CD4-positive, alpha-beta T cell treated with Interleukin-21 for 1 hour (primary cell): ENCODE measurements around the gene UNC80.
A peak's percentile ranks its signal among the peaks of the same experiment; 100 is the strongest.

Source experiments
- DNase-seq: peaks from one replicate; pipeline ENCODE4 v3.0.0-alpha.2; 2020

The UNC80 gene

GRCh38 chr2:209913786-209914345 lies 142.2 kb downstream of the UNC80 start:
- no peak for DNase-seq

DNA sequence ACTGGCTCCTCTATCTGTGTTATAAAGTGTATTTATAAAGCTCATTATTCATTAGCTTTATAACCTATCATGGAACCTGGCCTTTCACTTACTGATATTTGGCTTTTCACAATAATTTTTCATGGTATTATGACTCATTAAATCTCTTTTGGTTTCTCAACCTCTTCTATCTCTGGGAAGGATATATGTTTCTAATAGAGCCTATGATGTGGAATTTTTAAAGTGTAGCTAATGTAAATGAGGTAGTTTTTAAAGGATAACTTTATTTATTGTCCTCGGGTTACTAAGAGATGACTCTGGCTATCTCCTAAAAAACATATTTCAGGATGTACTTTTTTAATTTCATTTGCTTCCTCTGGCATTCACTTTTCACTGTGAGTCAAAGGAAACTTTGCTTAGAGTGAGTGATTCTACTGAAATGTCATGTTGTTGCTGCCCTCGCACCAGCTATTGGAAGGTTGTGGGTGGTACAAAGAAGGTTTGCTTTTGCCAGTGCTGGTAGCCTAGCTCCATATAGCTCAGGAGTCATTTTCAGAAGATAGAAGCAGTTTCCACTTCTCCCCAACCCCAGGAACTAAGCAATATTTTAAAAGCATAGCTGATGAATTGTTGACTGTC lies 145.6 kb downstream of the UNC80 start:
- DNase-seq: no peak

- DNase-seq: no peak
Measured at GRCh38 chr2:209918251-209918650, 146.6 kb downstream of the UNC80 start.

GRCh38 chr2:209922116-209922515 lies 150.5 kb downstream of the UNC80 start:
- DNase-seq: no peak

- no peak for DNase-seq
Measured at GRCh38 chr2:209929369-209929768, 157.7 kb downstream of the UNC80 start.

DNA sequence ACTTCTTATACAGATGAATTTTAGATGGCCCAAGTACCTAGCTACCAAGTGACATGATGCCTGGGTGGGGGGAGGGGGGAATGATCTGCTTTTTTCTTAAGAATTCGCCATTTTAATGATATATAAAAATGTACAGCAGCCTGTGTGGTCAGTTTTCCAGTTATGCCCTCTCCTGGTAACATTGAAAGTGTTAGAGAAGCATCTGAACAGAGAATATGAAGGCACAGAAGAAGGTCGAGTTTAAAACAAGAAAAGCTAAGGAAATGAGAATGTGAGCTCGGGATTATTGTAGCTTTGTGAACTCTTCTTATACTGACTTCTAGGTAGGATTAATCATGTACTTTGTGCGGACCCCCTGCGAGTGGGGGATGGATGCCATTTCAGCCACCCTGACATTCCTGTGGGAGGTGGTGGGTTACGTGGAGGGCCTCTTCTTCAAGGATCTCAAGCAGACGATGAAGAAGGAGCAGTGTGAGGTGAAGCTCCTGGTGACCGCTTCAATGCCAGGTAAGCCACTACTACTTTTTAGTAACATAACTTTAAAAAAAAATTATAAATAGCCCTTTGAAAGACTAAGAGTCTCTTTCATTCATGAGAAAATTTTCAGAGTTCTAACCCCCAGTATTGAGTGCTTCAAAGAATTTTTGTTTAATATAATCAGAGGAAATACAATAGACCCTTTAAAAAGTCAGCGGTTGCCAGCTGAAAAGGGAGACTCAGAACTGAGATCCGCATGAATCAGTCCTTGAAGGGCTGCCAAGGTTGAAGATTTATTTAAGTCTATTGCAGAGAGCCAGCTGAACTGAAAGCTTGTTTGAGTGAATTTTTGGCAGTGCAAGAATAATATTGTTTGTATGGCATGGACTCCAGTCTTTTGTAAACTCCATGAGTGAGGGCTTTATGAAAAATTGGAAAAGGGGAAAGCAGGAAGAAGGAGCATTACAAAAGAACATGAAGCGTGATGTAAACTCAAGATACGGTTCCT lies 162.2 kb downstream of the UNC80 start:
- DNase-seq: no peak

GRCh38 chr2:209936106-209936666 lies 164.6 kb downstream of the UNC80 start:
- no peak for DNase-seq

GRCh38 chr2:209937893-209938292 lies 166.3 kb downstream of the UNC80 start:
- DNase-seq: no peak

- no peak for DNase-seq
Measured at GRCh38 chr2:209938906-209939305, 167.3 kb downstream of the UNC80 start.

DNA sequence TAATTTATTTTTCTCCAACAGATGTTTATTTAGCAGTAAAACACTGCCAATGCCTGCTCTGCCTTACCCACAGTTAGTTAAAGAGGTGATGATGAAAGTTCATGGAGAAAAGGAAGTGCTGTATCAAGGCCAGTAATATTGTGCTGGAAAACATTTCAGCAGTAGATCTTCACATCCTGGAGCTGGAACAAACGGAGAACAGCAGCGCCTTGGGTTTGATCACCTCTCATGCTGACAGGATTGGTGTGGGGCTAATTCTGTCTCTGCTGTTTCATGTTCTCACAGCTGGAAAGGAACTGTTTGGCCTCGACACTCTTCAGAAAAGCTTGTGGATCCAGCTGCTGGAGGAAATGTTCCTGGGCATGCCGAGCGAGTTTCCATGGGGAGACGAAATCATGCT lies 169.3 kb downstream of the UNC80 start:
- no peak for DNase-seq

DNA sequence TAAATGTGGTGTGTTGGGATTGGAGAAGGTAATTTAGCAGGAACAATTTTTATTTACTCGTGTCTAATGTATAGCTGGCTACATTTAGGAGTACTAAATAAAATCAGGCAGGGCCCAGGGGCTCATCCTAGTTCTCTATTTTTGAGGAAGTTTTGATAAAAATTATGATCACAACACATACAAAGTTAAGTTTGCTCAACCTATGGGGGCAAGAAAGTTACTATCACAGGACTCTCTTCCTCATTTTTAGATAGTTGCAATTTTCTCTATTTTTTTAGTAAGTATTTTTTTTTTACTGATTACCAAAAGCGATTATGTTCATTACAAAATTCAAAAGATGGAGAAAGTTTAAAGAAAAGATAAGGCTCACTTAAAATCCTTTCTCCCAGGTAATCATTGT lies 170.8 kb downstream of the UNC80 start:
- DNase-seq: no peak

- DNase-seq: no peak
Measured at GRCh38 chr2:209942936-209943605, 171.4 kb downstream of the UNC80 start.

DNA sequence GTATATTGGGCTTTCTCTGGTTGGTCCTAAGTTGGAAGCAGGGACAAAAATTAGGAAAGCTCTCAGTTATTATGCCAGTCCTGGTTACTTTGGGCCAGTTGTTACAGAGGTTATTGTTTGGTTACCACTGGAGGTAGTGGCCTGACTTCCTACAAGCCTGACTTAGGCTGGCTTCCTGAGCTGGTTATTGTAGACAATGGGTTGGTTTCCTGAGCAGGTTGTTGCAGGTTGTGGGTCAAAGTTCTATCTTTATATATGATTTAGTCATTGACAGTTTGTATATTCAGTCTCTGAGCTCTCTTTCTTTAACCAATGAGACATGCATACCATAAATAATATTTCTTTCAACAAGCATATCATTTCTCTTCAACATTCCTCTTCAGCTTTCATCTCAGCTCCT lies 172.1 kb downstream of the UNC80 start:
- DNase-seq: no peak

GRCh38 chr2:209946539-209946938 lies 174.9 kb downstream of the UNC80 start:
- DNase-seq: no peak

- no peak for DNase-seq
Measured at GRCh38 chr2:209956271-209956670, 184.6 kb downstream of the UNC80 start.

DNA sequence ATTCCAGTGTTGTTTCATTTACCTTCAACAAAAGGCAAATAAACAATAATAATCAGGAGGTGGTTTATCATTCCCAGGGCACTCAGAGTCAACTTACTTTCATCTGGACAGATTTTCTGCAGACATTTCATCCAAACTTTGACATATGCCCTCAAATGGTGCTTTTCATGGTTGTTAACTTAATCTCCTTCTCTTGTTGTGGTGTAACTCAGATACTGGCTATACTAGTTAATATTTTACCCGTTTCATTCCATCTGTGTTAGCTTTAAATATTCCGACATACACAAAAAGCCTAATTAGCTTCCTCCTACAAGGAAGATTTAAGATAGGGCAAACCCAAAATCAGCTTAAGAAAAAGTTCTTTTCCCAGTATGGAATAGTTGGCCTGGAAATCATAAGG lies 186.4 kb downstream of the UNC80 start:
- no peak for DNase-seq

- no peak for DNase-seq
Measured at GRCh38 chr2:209960045-209960444, 188.4 kb downstream of the UNC80 start.

GRCh38 chr2:209960676-209961630 lies 189.3 kb downstream of the UNC80 start:
- peak; percentile 39 for DNase-seq

GRCh38 chr2:209965723-209966122 lies 194.1 kb downstream of the UNC80 start:
- DNase-seq: no peak

- DNase-seq: no peak
Measured at GRCh38 chr2:209969692-209970091, 198.1 kb downstream of the UNC80 start.

GRCh38 chr2:209970271-209970670 lies 198.6 kb downstream of the UNC80 start:
- no peak for DNase-seq

DNA sequence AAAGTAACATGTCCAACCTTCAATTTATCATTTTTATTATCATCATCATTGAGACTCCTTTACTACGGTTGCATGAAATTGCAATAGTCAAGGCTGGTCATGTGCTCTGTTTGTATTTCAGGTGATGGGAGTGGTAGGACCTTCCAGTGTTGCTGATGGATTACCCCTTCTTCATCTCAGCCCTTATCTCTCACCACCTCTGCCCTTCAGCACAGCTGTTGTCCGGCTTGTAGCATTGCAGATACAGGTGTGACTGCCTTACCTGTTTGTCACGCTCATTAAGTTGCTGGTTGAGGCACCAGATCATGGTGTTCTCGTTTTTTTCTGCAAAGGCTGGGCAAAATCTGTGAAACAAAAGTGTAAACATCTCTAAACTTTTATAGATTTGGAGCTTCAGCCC lies 199.1 kb downstream of the UNC80 start:
- DNase-seq: no peak
